Neutrophil (primary cell): ENCODE results near the gene NOTCH3.

ENCODE experiments used
- H3K27ac ChIP-seq: fragments of 200-600 bp; sonication (generic); 2 replicates; pipeline ENCODE4 v1.5.1; 2016; ENCODE audit warnings: mild to moderate bottlenecking, moderate library complexity
- H3K27me3 ChIP-seq: fragments of 200-600 bp; sonication (generic); 2 replicates; pipeline ENCODE4 v1.6.0; 2016; ENCODE audit warnings: mild to moderate bottlenecking
- H3K36me3 ChIP-seq: fragments of 200-600 bp; sonication (generic); 2 replicates; pipeline ENCODE4 v1.5.1; 2017
- H3K4me1 ChIP-seq, 2 experiments: fragments of 200-600 bp in 1 of 2; sonication (generic) in 1 of 2; 1 replicate in 1 of 2; 2 replicates in 1 of 2; pipeline versions ENCODE4 v1.5.1 to v1.6.1; 2013 to 2016; ENCODE audit warnings: low read depth in 1 of 2, low read length in 1 of 2, mild to moderate bottlenecking in 1 of 2, moderate library complexity in 1 of 2; ENCODE audit not compliant: control insufficient read depth in 1 of 2, insufficient read depth in 1 of 2
- H3K4me3 ChIP-seq, 2 experiments: fragments of 200-600 bp in 1 of 2; sonication (generic) in 1 of 2; 1 replicate in 1 of 2; 2 replicates in 1 of 2; pipeline ENCODE4 v1.5.1; 2013 to 2016; ENCODE audit warnings: low read depth in 1 of 2, low read length in 1 of 2, mild to moderate bottlenecking in 1 of 2, moderate library complexity in 1 of 2
- H3K9me3 ChIP-seq: fragments of 200-600 bp; sonication (generic); 2 replicates; pipeline ENCODE4 v1.5.1; 2016
- TF ChIP-seq, protein P1 (sequence below): fragments of 200-600 bp; sonication (generic); IDR thresholded peaks from 2 replicates; pipeline ENCODE4 v1.5.1; 2016; ENCODE audit warnings: antibody characterized with exemption

NOTCH3 gene

GRCh38 chr19:15120135-15121026 is 80.4 kb downstream of the NOTCH3 start:
- H3K27me3 ChIP-seq: no peaks in the 10 kb centered on the region
- peaks cover 7 to 12% of the 10 kb centered on the region in 2 experiments for H3K4me1 ChIP-seq
- peaks cover 46% of the 10 kb centered on the region for H3K36me3 ChIP-seq
- H3K9me3 ChIP-seq: no peaks in the 10 kb centered on the region
- TF ChIP-seq, protein P1, sequence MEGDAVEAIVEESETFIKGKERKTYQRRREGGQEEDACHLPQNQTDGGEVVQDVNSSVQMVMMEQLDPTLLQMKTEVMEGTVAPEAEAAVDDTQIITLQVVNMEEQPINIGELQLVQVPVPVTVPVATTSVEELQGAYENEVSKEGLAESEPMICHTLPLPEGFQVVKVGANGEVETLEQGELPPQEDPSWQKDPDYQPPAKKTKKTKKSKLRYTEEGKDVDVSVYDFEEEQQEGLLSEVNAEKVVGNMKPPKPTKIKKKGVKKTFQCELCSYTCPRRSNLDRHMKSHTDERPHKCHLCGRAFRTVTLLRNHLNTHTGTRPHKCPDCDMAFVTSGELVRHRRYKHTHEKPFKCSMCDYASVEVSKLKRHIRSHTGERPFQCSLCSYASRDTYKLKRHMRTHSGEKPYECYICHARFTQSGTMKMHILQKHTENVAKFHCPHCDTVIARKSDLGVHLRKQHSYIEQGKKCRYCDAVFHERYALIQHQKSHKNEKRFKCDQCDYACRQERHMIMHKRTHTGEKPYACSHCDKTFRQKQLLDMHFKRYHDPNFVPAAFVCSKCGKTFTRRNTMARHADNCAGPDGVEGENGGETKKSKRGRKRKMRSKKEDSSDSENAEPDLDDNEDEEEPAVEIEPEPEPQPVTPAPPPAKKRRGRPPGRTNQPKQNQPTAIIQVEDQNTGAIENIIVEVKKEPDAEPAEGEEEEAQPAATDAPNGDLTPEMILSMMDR: no peak
- no peak overlapping the region for H3K4me3 ChIP-seq
- no peak overlapping the region for H3K27ac ChIP-seq

DNA sequence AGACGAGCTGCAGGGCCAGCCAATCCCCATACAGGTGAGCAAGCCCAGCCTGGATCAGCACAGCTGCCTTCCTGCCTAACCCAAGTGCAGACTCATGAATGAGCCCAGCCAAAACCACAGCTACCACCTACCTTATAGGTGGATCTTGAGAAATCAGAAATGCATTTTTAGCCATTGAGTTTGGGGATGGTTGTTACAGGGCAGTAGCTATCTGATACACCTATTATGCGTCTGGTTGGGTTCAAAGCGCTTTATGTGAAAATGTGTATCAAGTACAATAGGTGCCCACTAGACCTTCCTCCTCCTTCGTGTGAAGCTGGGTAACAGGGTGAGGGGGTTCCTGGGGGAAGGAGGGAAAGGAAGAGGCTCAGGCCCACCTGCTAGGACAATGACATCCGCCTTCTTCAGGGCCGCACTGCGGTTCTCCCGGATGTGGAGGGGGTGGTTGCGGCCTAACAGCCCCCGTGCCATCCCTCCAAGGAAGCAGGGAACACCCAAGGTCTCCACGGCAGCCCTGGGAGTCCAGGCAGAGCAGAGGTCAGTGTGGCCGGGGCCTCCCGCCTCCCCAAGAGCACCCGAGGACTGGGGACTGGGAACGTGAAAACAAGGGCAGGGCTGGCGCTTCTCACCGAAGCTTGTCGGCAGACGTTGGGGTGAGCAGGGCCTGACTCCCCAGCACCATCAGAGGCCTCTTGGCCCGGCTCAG is 81.9 kb downstream of the NOTCH3 start:
- no peaks in the 10 kb centered on the region for H3K4me1 ChIP-seq

DNA sequence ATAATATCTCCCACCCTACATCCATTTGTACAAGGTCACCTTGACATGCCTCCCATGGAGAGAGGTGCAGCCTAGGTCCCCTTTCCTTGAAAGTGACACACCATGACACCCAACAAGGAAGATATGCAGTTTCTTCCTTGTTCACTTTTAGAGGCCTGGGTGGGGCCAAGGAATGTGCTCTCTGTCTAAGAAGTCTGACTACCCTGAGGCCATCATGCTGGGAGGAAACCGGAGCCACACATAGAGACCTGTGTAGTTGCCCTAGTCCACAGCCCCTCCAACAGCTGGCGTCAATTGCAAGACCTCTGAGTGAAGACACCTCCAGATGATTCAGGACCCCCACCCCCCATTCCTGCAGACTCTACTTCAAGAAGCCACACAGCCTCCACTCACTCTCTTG is 82.5 kb downstream of the NOTCH3 start:
- Histone ChIP-seq H3K9me3 (no peaks in the 10 kb centered on the region), H3K4me1 (no peaks in the 10 kb centered on the region), H3K27ac (no peak overlapping the region), H3K36me3 (peaks cover 55% of the 10 kb centered on the region), H3K4me3 (no peak overlapping the region), H3K27me3 (no peaks in the 10 kb centered on the region)
- TF ChIP-seq, protein P1: no peak

More for the DNA sequence above, 81.9 kb downstream of the NOTCH3 start:
- no peaks in the 10 kb centered on the region for H3K27me3 ChIP-seq
- TF ChIP-seq, protein P1: no peak
- peaks cover 55% of the 10 kb centered on the region for H3K36me3 ChIP-seq
- H3K4me3 ChIP-seq: no peak overlapping the region
- no peak overlapping the region for H3K27ac ChIP-seq
- no peaks in the 10 kb centered on the region for H3K9me3 ChIP-seq

GRCh38 chr19:15116856-15117255 is 83.9 kb downstream of the NOTCH3 start:
- Histone ChIP-seq H3K4me1 (no peaks in the 10 kb centered on the region), H3K4me3 (no peak overlapping the region), H3K27ac (no peak overlapping the region), H3K27me3 (no peaks in the 10 kb centered on the region), H3K36me3 (peaks cover 55% of the 10 kb centered on the region), H3K9me3 (no peaks in the 10 kb centered on the region)
- TF ChIP-seq, protein P1: no peak

DNA sequence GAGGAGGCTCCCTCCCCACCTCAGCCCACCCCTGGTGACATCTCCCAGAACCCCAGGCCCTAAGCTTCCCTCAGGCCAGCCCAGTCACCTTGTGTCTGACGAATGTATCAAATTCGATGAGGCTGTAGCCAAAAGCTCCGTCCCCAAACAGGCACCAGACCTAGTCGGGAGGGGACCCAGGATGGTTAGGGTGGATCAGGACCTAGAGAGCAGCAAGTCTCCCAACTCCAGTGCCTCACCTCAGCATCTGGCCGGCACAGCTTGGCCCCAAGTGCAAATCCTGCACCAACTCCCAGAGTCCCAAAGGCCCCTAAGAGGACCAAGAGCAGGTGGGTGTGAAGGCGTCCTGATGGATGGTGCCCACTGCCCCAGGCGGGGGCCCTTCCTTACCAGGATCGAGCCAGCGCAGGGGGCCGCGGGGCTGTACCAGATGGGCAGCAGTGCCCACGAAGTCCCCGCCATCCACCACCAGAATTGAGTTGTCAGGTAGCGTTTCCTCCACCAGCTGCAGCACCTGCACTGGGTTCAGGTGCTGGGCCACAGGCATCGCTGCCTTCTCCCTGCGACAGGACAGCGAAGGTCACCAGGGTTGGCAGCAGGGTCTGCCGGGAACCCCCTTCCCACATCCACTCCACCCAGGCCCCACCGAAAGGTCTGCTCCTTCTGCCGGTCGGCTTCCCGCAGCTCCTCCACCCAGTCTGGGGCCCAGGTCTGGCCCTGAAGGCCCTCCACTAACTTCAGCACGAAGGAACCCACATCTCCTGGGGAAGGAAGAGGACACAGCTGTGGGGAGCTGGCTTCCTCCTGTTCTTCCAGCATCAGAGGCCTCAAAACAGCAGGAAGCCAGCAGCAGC is 84.8 kb downstream of the NOTCH3 start:
- Histone ChIP-seq H3K4me1 (no peaks in the 10 kb centered on the region), H3K36me3 (peaks cover 52% of the 10 kb centered on the region), H3K27ac (no peak overlapping the region), H3K4me3 (no peak overlapping the region), H3K9me3 (no peaks in the 10 kb centered on the region), H3K27me3 (no peaks in the 10 kb centered on the region)
- TF ChIP-seq, protein P1: no peak
